Liver (tissue), 9 donors: ENCODE measurements around the gene PRKN. TPM values are rescaled to one million over a fixed set of nuclear protein-coding genes. Genes with fewer than 3 reads are reported as not detected.

Experiments
- DNase-seq: peaks from one replicate; pipeline ENCODE4 v3.0.0-alpha.2; 2017; ENCODE audit warnings: low spot score
- H3K27ac ChIP-seq, 2 donors: one replicate each; pipeline ENCODE4 v1.7.0; 2013; ENCODE audit warnings: inconsistent platforms in 2 of 2, low read length in 2 of 2, control low read depth in 1 of 2, low read depth in 1 of 2, mild to moderate bottlenecking in 1 of 2
- H3K27me3 ChIP-seq, 4 donors: one replicate each; pipeline versions ENCODE4 v1.6.1 to v1.7.0; 2013; ENCODE audit warnings: low read length in 3 of 4, inconsistent platforms in 1 of 4, mild to moderate bottlenecking in 1 of 4, moderate library complexity in 1 of 4; ENCODE audit not compliant: control insufficient read depth in 4 of 4, insufficient read depth in 4 of 4
- H3K36me3 ChIP-seq, 4 donors: one replicate each; pipeline versions ENCODE4 v1.6.1 to v1.7.0; 2013; ENCODE audit warnings: low read length in 3 of 4, mild to moderate bottlenecking in 3 of 4, low read depth in 1 of 4, moderate library complexity in 1 of 4; ENCODE audit not compliant: control insufficient read depth in 4 of 4, insufficient read depth in 3 of 4
- H3K4me1 ChIP-seq, 4 donors: one replicate each; pipeline versions ENCODE4 v1.6.1 to v1.7.0; 2013; ENCODE audit warnings: low read length in 3 of 4, mild to moderate bottlenecking in 3 of 4, moderate library complexity in 1 of 4; ENCODE audit not compliant: control insufficient read depth in 4 of 4, insufficient read depth in 4 of 4
- H3K4me3 ChIP-seq, 3 donors: one replicate each; pipeline versions ENCODE4 v1.6.1 to v1.7.0; 2013; ENCODE audit warnings: low read length in 3 of 3, control low read depth in 1 of 3, low read depth in 1 of 3, mild to moderate bottlenecking in 1 of 3
- H3K9ac ChIP-seq, 2 donors: one replicate each; pipeline ENCODE4 v1.7.0; 2013; ENCODE audit warnings: low read length in 2 of 2, mild to moderate bottlenecking in 2 of 2, moderate library complexity in 2 of 2, control low read depth in 1 of 2, low read depth in 1 of 2
- H3K9me3 ChIP-seq, 4 donors: one replicate each; pipeline versions ENCODE4 v1.6.1 to v1.7.0; 2013; ENCODE audit warnings: low read length in 3 of 4; ENCODE audit not compliant: control insufficient read depth in 4 of 4
- ATF3 ChIP-seq: IDR thresholded peaks from 2 replicates; pipeline ENCODE4 v1.6.1; 2016; ENCODE audit warnings: antibody characterized with exemption
- CTCF ChIP-seq: fragments of 150-350 bp; IDR thresholded peaks from 2 replicates; pipeline ENCODE4 v1.5.1; 2017; ENCODE audit warnings: improper control_type of control experiment, low read depth, low read length; ENCODE audit not compliant: missing input control
- EGR1 ChIP-seq, 2 donors: IDR thresholded peaks; 2 replicates each; pipeline ENCODE4 v1.6.1; 2016 to 2018; ENCODE audit warnings: antibody characterized with exemption in 2 of 2, low read depth in 2 of 2
- FOXA1 ChIP-seq: IDR thresholded peaks from 2 replicates; pipeline ENCODE4 v1.6.1; 2016; ENCODE audit warnings: antibody characterized with exemption
- FOXA2 ChIP-seq: IDR thresholded peaks from 2 replicates; pipeline ENCODE4 v1.6.1; 2016; ENCODE audit warnings: antibody characterized with exemption
- GABPA ChIP-seq, 2 donors: IDR thresholded peaks in 1 of 2; conservative IDR thresholded peaks in 1 of 2; 2 replicates each; pipeline ENCODE4 v1.6.1; 2016; ENCODE audit warnings: antibody characterized with exemption in 2 of 2, mild to moderate bottlenecking in 1 of 2, moderate library complexity in 1 of 2
- HNF4A ChIP-seq, 2 donors: conservative IDR thresholded peaks; 2 replicates each; pipeline ENCODE4 v1.6.1; 2016; ENCODE audit warnings: antibody characterized with exemption in 2 of 2, mild to moderate bottlenecking in 2 of 2
- HNF4G ChIP-seq: IDR thresholded peaks from 2 replicates; pipeline ENCODE4 v1.6.1; 2016; ENCODE audit warnings: antibody characterized with exemption
- JUND ChIP-seq, 2 donors: IDR thresholded peaks; 2 replicates each; pipeline ENCODE4 v1.6.1; 2016; ENCODE audit warnings: antibody characterized with exemption in 2 of 2
- MAX ChIP-seq: IDR thresholded peaks from 2 replicates; pipeline ENCODE4 v1.6.1; 2016; ENCODE audit warnings: antibody characterized with exemption
- NR2F2 ChIP-seq: IDR thresholded peaks from 2 replicates; pipeline ENCODE4 v1.6.1; 2016; ENCODE audit warnings: antibody characterized with exemption
- RAD21 ChIP-seq, 2 donors: IDR thresholded peaks; 2 replicates each; pipeline ENCODE4 v1.6.1; 2016; ENCODE audit warnings: antibody characterized with exemption in 2 of 2, mild to moderate bottlenecking in 2 of 2
- REST ChIP-seq: IDR thresholded peaks from 2 replicates; pipeline ENCODE4 v1.6.1; 2016; ENCODE audit warnings: antibody characterized with exemption, mild to moderate bottlenecking
- RXRA ChIP-seq, 2 donors: IDR thresholded peaks; 2 replicates each; pipeline ENCODE4 v1.6.1; 2017 to 2018; ENCODE audit warnings: antibody characterized with exemption in 2 of 2, mild to moderate bottlenecking in 1 of 2
- SP1 ChIP-seq: IDR thresholded peaks from 2 replicates; pipeline ENCODE4 v1.6.1; 2018; ENCODE audit warnings: antibody characterized with exemption, mild to moderate bottlenecking
- TAF1 ChIP-seq: conservative IDR thresholded peaks from 2 replicates; pipeline ENCODE4 v1.6.1; 2016; ENCODE audit warnings: antibody characterized with exemption, mild to moderate bottlenecking
- YY1 ChIP-seq: IDR thresholded peaks from 2 replicates; pipeline ENCODE4 v1.6.1; 2016; ENCODE audit warnings: antibody characterized with exemption, mild to moderate bottlenecking
- ZBTB33 ChIP-seq: IDR thresholded peaks from 2 replicates; pipeline ENCODE4 v1.6.1; 2016; ENCODE audit warnings: antibody characterized with exemption
- WGBS: extraction: QIAGEN DNeasy Blood & Tissue Kit; methylation state at CpG from one replicate; pipeline ENCODE4 v1.1.7; 2013; 5-methylcytosine and 5-hydroxymethylcytosine counted together
- polyA plus RNA-seq, 2 donors: library from polyadenylated mRNA; stranded (reverse) in 1 of 2; unstranded in 1 of 2; fragments of 200-250 nt in 1 of 2; fragments of >200 nt in 1 of 2; fragmentation: Nextera tagmentation in 1 of 2; extraction: Ambion mirVana in 1 of 2; gene quantifications; one replicate each; pipeline versions ENCODE4 v1.2.1 to v1.2.3, GENCODE V29; 2013 to 2015
- total RNA-seq, 2 donors: library from RNA; depleted of rRNA; stranded (reverse); fragments of >200 nt; gene quantifications; one replicate each; pipeline ENCODE4 v1.2.3, GENCODE V29; 2014
- donor health status: healthy.
- donor health status: healthy.
- donor health status: healthy.
- donor health status: healthy.
- donor health status: healthy.

The PRKN gene
- total and polyA plus RNA-seq, 4 donors: 0.47 to 4.1 (median 3.2) TPM

GRCh38 chr6:161369339-161369738, 1358.2 kb downstream of the PRKN start:
- Histone ChIP-seq H3K9me3 (no peaks in the 10 kb centered on the region), H3K4me3 (no peak overlapping the region), H3K36me3 (no peaks in the 10 kb centered on the region), H3K27me3 (no peaks in the 10 kb centered on the region), H3K27ac (no peak overlapping the region), H3K9ac (no peak overlapping the region), H3K4me1 (no peaks in the 10 kb centered on the region)
- TF ChIP-seq SP1: no peak
- TF ChIP-seq YY1: no peak
- TF ChIP-seq RAD21 (IDR thresholded peaks at IDR 0.05): no peak
- TF ChIP-seq ZBTB33: no peak
- no peak for TF ChIP-seq JUND (IDR thresholded peaks at IDR 0.05)
- no peak for TF ChIP-seq RXRA (IDR thresholded peaks at IDR 0.05)
- TF ChIP-seq GABPA (IDR thresholded peaks at IDR 0.05 in 1 of 2, conservative IDR thresholded peaks at IDR 0.05 in 1 of 2): no peak
- no peak for TF ChIP-seq ATF3
- TF ChIP-seq TAF1: no peak
- TF ChIP-seq HNF4G: no peak
- TF ChIP-seq FOXA1: no peak
- no peak for TF ChIP-seq FOXA2
- TF ChIP-seq NR2F2: no peak
- no peak for DNase-seq
- WGBS: 81% methylated on average over 13 of the region's 13 CpGs

- no peaks in the 10 kb centered on the region for H3K4me1 ChIP-seq
Measured at GRCh38 chr6:161368514-161368913, 1359.1 kb downstream of the PRKN start.

More at GRCh38 chr6:161368514-161368913, 1359.1 kb downstream of the PRKN start:
- TF ChIP-seq YY1 (no peak), RAD21 (IDR thresholded peaks at IDR 0.05) (no peak), HNF4G (no peak), GABPA (IDR thresholded peaks at IDR 0.05 in 1 of 2, conservative IDR thresholded peaks at IDR 0.05 in 1 of 2) (no peak), CTCF (no peak), EGR1 (IDR thresholded peaks at IDR 0.05; ENCODE audit: low read depth in 2 of 2) (no peak), REST (no peak), ZBTB33 (no peak), FOXA2 (no peak), MAX (no peak), SP1 (no peak), RXRA (IDR thresholded peaks at IDR 0.05) (no peak), NR2F2 (no peak), HNF4A (conservative IDR thresholded peaks at IDR 0.05) (no peak), FOXA1 (no peak), TAF1 (no peak), ATF3 (no peak), JUND (IDR thresholded peaks at IDR 0.05) (no peak)
- DNase-seq: no peak
- Histone ChIP-seq H3K9me3 (no peaks in the 10 kb centered on the region), H3K9ac (no peak overlapping the region), H3K4me3 (no peak overlapping the region), H3K27me3 (no peaks in the 10 kb centered on the region), H3K27ac (no peak overlapping the region), H3K36me3 (no peaks in the 10 kb centered on the region)
- WGBS: 94% methylated on average over 7 of the region's 7 CpGs
